Adipocyte (in vitro differentiated cells): ENCODE results near the gene KCNIP1.

Experiments
- DNase-seq: peaks from one replicate; pipeline ENCODE4 v3.0.0-alpha.2; 2015; ENCODE audit warnings: low read depth
- H3K27me3 ChIP-seq: replicated peaks from 2 replicates; pipeline ENCODE4 v1.7.0; 2013; ENCODE audit warnings: mild to moderate bottlenecking, low read length, moderate library complexity; ENCODE audit not compliant: control insufficient read depth, insufficient read depth
- H3K36me3 ChIP-seq: 2 replicates; pipeline ENCODE4 v1.7.0; 2013; ENCODE audit warnings: low read length, mild to moderate bottlenecking, moderate library complexity; ENCODE audit not compliant: control insufficient read depth, insufficient read depth, severe bottlenecking
- H3K4me1 ChIP-seq: 2 replicates; pipeline ENCODE4 v1.7.0; 2013; ENCODE audit warnings: mild to moderate bottlenecking, low read length, moderate library complexity; ENCODE audit not compliant: control insufficient read depth, insufficient read depth
- H3K4me3 ChIP-seq: 2 replicates; pipeline ENCODE4 v1.7.0; 2013; ENCODE audit warnings: mild to moderate bottlenecking, low read length, moderate library complexity
- H3K9ac ChIP-seq: 2 replicates; pipeline ENCODE4 v1.7.0; 2013; ENCODE audit warnings: mild to moderate bottlenecking, low read length, moderate library complexity
- H3K9me3 ChIP-seq: 2 replicates; pipeline ENCODE4 v1.7.0; 2013; ENCODE audit warnings: mild to moderate bottlenecking, low read length, moderate library complexity; ENCODE audit not compliant: control insufficient read depth

Gene KCNIP1

DNA sequence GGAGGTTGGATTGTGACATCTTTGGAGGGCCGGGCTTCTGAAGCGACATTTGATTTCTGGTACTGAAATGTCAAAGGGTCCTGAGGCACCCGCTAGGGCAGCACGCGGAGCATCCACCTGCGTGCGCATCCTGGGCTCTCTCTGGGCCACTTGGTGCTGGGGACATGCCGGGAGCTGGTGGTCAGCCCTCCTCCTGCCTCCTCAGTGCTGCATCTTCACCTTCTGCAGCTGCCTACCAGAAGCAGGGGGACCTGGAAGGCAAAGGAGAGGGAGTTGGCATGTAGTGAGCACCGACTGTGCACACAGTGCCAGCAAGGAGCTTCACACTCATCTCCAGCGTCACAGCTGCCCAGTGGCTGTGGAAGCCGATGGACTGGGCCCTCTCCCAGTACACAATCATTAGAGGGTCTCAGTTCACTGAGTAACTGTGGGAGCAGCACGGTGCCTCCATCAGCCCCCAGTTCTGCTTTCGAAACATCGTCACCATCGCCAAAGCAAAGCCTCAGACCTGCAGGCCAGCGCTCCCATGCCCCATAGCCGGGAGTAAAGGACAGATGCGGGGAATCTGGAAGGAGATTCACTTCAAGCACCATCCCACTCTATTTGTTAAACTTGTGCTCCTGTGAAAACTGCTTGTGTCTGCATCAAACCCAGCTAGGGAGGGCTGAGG, 138.4 kb downstream of the KCNIP1 start:
- no peak for DNase-seq
- Histone ChIP-seq H3K9ac (no peak overlapping the region), H3K9me3 (no peaks in the 10 kb centered on the region), H3K27me3 (peaks cover 53% of the 10 kb centered on the region), H3K4me3 (no peak overlapping the region), H3K4me1 (no peaks in the 10 kb centered on the region), H3K36me3 (no peaks in the 10 kb centered on the region)

DNA sequence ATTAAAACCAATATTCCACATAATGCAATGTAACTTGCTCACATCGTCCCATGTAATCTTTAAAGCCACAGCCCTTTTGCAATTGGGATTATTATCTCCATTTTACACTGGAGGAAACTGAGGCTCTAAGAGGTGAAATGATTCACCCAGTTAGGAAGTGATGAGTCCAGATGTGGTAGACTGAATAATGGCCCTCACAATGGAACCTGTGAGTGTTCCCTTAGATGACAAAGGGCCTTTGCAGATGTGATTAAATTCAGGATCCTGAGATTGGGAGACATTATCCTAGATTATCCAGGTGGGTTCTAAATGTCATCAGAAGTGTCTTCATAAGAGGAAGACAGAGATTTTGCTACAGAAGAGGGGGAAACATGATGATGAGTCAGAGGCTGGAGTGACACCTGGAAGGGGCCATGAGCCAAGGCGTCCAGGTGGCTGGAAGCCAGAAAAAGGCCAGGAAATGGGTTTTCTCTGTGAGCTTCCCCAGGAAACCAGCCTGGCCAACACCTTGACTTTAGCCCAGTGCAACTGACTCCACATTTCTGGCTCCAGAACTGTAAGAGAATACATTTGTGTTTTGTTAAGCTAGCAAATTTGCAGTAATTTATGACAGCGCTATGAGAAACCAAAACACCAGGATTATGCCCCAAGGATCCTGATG, 139.1 kb downstream of the KCNIP1 start:
- H3K9me3 ChIP-seq, result no peaks in the 10 kb centered on the region
- DNase-seq, result no peak
- peaks cover 53% of the 10 kb centered on the region for H3K27me3 ChIP-seq
- no peak overlapping the region for H3K4me3 ChIP-seq
- no peak overlapping the region for H3K9ac ChIP-seq
- H3K36me3 ChIP-seq, result no peaks in the 10 kb centered on the region
- H3K4me1 ChIP-seq, result no peaks in the 10 kb centered on the region

DNA sequence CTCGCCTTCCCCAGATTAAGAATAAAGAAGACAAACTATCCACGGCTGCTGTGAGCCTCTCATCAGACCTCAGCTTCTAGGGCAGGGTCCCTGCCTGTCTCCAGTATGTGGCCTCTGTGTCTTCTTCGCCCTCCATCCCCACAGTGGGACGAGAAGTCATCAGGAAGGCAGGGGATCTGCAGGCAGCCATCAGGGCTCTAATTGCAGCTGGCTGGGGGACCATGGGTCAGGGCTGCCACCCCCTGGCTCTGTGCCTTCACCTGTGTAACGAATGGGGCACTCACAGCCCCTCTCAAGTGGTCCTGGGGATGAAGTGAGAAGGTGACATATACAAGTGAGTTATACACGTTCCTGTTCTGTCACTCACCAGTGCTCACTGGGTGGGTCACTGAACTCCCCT, 139.8 kb downstream of the KCNIP1 start:
- Histone ChIP-seq H3K4me3 (no peak overlapping the region), H3K9ac (no peak overlapping the region), H3K4me1 (no peaks in the 10 kb centered on the region), H3K36me3 (no peaks in the 10 kb centered on the region), H3K9me3 (no peaks in the 10 kb centered on the region), H3K27me3 (peaks cover 53% of the 10 kb centered on the region)
- DNase-seq, result no peak

DNA sequence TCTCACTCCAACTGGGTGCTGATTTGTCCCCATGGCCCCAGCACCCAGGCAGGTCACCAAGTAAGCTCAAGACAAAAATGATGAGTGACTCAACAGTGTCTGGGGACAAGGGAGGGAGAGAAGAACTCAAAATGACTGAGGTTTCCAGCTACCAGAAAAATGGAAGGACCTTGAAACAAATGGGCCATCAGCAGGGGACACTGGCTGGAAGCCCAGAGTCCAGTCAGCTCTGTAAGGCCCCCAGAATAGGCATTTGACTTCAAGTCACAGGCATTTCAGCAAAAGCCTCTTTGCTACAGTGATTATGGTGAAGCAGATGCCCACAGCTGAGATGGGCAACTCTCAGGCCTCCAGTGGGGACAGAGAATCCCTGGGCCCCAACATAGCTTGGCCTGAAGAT, 140.7 kb downstream of the KCNIP1 start:
- Histone ChIP-seq H3K9ac (no peak overlapping the region), H3K27me3 (peaks cover 52% of the 10 kb centered on the region), H3K9me3 (no peaks in the 10 kb centered on the region), H3K4me3 (no peak overlapping the region), H3K4me1 (no peaks in the 10 kb centered on the region), H3K36me3 (no peaks in the 10 kb centered on the region)
- DNase-seq, result no peak

DNA sequence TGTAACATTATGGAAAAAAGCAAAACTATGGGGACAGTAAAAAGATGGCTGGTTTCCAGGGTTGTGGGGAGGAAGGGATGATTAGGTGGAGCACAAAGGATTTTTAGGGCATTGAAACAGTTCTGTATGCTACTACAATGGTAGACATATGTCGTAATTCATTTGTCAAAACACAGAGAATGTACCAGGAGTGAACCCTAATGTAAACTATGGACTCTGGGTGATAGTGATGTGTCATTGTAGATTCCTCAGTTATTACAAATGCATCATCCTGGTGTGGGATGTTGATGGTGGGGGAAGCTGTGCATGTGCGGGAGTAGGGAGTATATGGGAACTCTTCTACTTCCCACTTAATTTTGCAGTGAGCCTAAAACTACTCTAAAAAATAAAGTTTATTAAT, 144.7 kb downstream of the KCNIP1 start:
- Histone ChIP-seq H3K36me3 (no peaks in the 10 kb centered on the region), H3K27me3 (peaks cover 21% of the 10 kb centered on the region), H3K4me3 (no peak overlapping the region), H3K9ac (no peak overlapping the region), H3K4me1 (no peaks in the 10 kb centered on the region), H3K9me3 (no peaks in the 10 kb centered on the region)
- DNase-seq, result no peak

DNA sequence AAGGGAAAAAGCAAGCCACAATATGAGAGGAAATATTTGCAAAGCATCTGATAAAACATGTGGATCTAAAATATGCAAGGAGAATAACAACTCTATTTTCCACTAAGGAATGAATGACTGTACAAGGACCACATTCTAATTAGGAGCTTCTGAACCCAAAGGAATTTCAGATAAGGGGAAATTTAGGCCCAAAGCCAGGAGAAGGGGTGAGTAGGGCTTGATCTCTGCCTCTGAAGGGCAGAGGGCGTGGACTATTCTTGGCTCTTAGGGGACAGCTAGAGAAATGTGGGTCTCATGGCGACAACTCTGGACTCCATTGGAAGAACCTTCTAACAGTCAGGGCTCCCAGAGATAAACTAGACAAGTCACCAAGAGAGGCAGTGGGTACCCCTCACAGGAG, 147.0 kb downstream of the KCNIP1 start:
- Histone ChIP-seq H3K36me3 (no peaks in the 10 kb centered on the region), H3K9me3 (no peaks in the 10 kb centered on the region), H3K4me1 (no peaks in the 10 kb centered on the region), H3K4me3 (no peak overlapping the region), H3K27me3 (peaks cover 10% of the 10 kb centered on the region), H3K9ac (no peak overlapping the region)
- DNase-seq, result no peak

DNA sequence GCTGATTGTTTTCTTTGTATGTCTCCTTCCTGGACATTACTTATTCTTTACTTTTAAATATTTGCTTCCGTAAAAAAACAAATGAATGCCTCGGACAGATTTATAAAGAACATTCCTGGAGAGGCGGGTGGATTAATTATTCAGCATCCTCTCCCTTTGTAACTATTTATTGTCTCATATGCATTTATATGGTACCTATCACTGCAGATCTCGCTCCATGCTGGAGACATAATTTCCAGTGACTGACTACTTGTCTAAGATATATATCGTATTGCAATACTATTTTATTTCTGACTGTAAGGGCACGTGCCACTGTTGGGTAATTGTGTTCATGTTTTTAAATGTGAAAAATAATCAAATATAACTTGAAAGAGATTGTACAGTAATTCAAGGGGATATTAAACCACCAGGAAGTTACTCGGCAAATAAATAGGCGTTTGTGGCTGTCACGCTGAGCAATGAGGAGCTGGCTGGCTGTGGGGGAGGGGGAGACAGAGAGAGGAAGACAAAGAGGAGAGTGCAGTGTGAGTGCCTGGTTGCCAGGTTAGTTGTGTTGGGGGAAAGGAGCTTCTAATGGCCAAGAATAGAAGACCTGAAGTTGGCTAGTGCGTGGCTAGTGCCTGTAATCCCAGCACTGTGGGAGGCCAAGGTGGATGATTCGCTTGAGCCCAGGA, 147.9 kb downstream of the KCNIP1 start:
- peaks cover 10% of the 10 kb centered on the region for H3K27me3 ChIP-seq
- H3K36me3 ChIP-seq, result no peaks in the 10 kb centered on the region
- H3K4me1 ChIP-seq, result no peaks in the 10 kb centered on the region
- no peaks in the 10 kb centered on the region for H3K9me3 ChIP-seq
- H3K9ac ChIP-seq, result no peak overlapping the region
- no peak for DNase-seq
- H3K4me3 ChIP-seq, result no peak overlapping the region

DNA sequence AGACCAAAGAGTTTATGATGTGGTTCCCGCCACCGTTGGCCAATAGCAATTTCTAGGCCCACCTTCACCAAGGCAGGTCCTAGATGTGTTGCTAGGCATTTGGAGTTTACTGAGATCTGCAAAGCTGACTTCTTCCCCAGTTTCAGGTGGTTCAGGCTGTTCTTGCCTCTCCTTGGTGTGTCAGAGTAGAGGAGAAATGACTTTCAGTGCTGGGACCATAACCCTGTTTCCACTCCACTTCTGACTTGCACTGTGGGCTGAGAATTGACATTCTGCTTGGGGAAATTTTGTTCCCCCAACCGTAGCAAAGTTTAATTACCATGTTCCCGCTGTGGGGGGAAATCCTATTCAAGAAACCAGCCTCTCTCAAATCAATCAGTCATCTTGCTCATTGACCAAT, 151.7 kb downstream of the KCNIP1 start:
- Histone ChIP-seq H3K4me3 (no peak overlapping the region), H3K4me1 (no peaks in the 10 kb centered on the region), H3K36me3 (no peaks in the 10 kb centered on the region), H3K9ac (no peak overlapping the region), H3K9me3 (no peaks in the 10 kb centered on the region), H3K27me3 (peaks cover 20% of the 10 kb centered on the region)
- no peak for DNase-seq

DNA sequence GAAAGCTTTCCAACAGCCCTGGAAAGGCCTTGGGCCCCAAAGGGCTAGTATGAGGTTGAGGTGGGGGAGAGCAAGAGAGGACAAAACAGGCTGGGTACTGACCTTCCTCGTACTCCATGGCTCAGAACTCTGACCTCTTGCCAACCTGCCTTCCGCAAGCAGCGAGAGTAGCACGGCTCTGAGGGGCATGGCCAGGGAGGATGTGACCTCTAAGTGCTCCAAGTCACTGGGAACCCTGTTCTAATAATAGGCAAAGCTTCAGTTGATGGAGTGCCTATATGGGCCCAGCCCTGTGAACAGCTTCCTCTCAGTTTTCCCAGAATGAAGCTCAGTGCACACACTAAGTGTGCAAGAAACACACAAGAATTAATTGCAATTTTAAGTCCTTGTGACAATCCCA, 152.1 kb downstream of the KCNIP1 start:
- Histone ChIP-seq H3K4me1 (no peaks in the 10 kb centered on the region), H3K9me3 (no peaks in the 10 kb centered on the region), H3K27me3 (peaks cover 24% of the 10 kb centered on the region), H3K4me3 (no peak overlapping the region), H3K36me3 (no peaks in the 10 kb centered on the region), H3K9ac (no peak overlapping the region)
- no peak for DNase-seq

DNA sequence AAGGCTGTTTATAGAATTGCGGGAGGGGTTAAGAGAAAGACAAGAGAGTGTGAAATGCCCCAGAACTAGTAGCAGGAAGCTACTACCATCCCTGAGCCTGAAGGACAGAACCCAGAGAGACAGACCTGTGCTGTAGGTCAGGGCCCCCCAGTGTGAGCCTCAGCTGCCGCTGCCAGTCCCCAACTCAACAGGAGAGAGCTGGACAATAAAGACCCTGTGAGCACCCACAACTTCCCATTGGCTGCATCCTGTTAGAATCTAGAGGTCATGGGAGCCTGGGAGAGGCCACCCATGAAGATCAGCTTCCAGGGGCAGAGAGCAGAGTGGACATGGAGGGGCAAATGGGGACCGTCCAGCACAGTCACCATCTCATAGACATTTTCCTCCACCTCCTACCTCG, 152.5 kb downstream of the KCNIP1 start:
- no peaks in the 10 kb centered on the region for H3K4me1 ChIP-seq

DNA sequence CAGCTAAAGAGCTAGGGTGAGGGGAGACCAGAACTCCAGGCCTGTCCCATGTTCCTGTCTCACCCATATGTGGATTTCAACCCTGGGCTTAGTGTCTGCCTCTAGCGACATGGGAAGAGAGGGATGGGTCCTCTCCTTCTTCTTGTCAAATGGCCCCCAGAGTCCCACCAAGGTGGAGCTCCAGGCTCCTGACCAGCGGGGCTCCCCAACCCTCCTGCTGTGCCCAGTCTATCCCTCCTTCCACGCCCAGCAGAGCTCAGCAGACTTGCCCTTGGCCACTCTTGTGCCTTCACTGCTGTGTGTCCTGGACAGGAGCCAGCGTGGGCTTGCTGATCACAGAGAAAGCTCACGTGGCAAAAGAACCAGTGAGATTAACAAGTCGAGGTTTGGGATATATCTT, 156.7 kb downstream of the KCNIP1 start:
- H3K4me3 ChIP-seq, result no peak overlapping the region
- no peaks in the 10 kb centered on the region for H3K36me3 ChIP-seq
- no peaks in the 10 kb centered on the region for H3K4me1 ChIP-seq
- no peaks in the 10 kb centered on the region for H3K9me3 ChIP-seq
- DNase-seq, result no peak
- peaks cover 29% of the 10 kb centered on the region for H3K27me3 ChIP-seq
- no peak overlapping the region for H3K9ac ChIP-seq

More for the DNA sequence above, 152.5 kb downstream of the KCNIP1 start:
- Histone ChIP-seq H3K27me3 (peaks cover 26% of the 10 kb centered on the region), H3K9me3 (no peaks in the 10 kb centered on the region), H3K36me3 (no peaks in the 10 kb centered on the region), H3K4me3 (no peak overlapping the region), H3K9ac (no peak overlapping the region)
- no peak for DNase-seq
